22Rv1 (cell line): ENCODE data around the gene RASD1.

Experiments
- ZFX ChIP-seq: fragments of 450-650 bp; IDR thresholded peaks from 2 replicates; pipeline ENCODE4 v1.6.1; 2017; ENCODE audit warnings: antibody characterized with exemption, borderline replicate concordance
- TF ChIP-seq, protein P1 (sequence below): fragments of 450-650 bp; IDR thresholded peaks from 2 replicates; pipeline ENCODE4 v1.5.1; 2017; ENCODE audit warnings: mild to moderate bottlenecking

DNA sequence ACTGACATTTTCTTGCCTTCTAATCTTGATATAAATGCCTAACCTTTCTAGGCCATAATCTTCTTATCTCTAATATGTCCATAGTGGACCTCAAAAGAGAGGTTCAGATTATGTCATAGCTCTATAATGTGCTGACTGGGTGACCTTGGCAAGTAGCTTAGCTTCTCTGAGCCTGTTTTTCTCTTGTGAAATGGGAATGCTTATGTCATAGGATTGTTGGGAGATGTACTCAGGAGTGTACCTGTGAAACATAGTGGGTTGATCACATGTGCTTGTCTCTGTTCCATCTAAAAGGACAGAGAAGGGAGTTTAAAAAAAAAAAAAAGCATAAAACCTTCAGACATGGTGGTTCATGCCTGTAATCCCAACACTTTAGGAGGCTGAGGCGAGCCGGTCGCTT lies 17.0 kb downstream of the RASD1 start:
- TF ChIP-seq, protein P1, sequence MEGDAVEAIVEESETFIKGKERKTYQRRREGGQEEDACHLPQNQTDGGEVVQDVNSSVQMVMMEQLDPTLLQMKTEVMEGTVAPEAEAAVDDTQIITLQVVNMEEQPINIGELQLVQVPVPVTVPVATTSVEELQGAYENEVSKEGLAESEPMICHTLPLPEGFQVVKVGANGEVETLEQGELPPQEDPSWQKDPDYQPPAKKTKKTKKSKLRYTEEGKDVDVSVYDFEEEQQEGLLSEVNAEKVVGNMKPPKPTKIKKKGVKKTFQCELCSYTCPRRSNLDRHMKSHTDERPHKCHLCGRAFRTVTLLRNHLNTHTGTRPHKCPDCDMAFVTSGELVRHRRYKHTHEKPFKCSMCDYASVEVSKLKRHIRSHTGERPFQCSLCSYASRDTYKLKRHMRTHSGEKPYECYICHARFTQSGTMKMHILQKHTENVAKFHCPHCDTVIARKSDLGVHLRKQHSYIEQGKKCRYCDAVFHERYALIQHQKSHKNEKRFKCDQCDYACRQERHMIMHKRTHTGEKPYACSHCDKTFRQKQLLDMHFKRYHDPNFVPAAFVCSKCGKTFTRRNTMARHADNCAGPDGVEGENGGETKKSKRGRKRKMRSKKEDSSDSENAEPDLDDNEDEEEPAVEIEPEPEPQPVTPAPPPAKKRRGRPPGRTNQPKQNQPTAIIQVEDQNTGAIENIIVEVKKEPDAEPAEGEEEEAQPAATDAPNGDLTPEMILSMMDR, result no peak
- no peak for TF ChIP-seq ZFX
